GM23248 (cell line): ENCODE measurements around the gene SOX6.

Source experiments
- EZH2 ChIP-seq: fragments of 200-600 bp; sonication (generic); IDR thresholded peaks from 2 replicates; pipeline ENCODE4 v1.6.1; 2018; ENCODE audit warnings: antibody characterized with exemption, mild to moderate bottlenecking; ENCODE audit not compliant: insufficient read depth, poor library complexity, severe bottlenecking
- EZH2phosphoT487 ChIP-seq: fragments of 200-600 bp; sonication (generic); IDR thresholded peaks from 2 replicates; pipeline ENCODE4 v1.6.1; 2018; ENCODE audit warnings: antibody characterized with exemption, moderate library complexity, mild to moderate bottlenecking, low read depth; ENCODE audit not compliant: insufficient read depth

- TF ChIP-seq EZH2 (no peak), EZH2phosphoT487 (no peak)
These were observed 66.8 kb downstream of the SOX6 start for GRCh38 chr11:16289541-16289940.
